ENCODE results near the gene ASTN2.

The ASTN2 gene

DNA sequence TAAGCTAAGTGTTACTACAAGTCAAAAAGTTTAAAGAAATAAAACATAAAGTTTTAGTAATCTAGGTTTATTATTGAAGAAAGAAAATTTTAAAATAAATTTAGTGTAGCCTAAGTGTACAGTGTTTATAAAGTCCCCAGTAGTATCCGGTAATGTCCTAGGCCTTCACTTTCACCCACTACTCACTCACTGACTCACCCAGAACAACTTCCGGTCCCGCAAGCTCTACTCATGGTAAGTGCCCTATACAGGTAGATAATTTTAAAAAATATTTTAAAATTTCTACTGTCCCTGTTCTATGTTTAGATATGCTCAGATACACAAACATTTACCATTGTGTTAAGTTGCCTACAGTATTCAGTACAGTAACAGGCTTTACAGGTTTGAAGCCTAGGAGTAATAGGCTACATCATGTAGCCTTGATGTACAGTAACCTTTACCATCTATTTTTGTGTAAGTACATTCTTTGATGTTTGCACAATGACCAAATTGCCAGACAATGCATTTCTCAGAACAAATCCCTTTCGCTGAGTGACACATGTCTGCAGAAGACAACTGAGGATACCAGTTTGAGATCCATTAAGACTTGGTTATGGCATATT, 474.1 kb downstream of the ASTN2 start:
- no peaks in the 10 kb centered on the region for H3K4me1 ChIP-seq (ENCODE audit: insufficient read depth, insufficient read length)
- DNase-seq (ENCODE audit: low read depth, low spot score) = no peak
- no peak overlapping the region for H3K9ac ChIP-seq (ENCODE audit: insufficient read length, low read depth)
- no peak overlapping the region for H3K4me3 ChIP-seq (ENCODE audit: insufficient read length, low read depth)
- no peak for TF ChIP-seq SUZ12 (IDR thresholded peaks at IDR 0.05; ENCODE audit: extremely low read depth, insufficient read depth, insufficient read length)
- TF ChIP-seq ZNF274 (IDR thresholded peaks at IDR 0.05; ENCODE audit: low read depth, low read length) = no peak
- no peak for TF ChIP-seq YY1 (IDR thresholded peaks at IDR 0.05; ENCODE audit: insufficient read depth, insufficient read length)
- no peaks in the 10 kb centered on the region for H3K9me3 ChIP-seq (ENCODE audit: insufficient read depth, low read length)
- H3K27me3 ChIP-seq (ENCODE audit: insufficient read depth, insufficient read length) = no peaks in the 10 kb centered on the region
- no peaks in the 10 kb centered on the region for H3K36me3 ChIP-seq (ENCODE audit: insufficient read depth, insufficient read length, low read length)

DNA sequence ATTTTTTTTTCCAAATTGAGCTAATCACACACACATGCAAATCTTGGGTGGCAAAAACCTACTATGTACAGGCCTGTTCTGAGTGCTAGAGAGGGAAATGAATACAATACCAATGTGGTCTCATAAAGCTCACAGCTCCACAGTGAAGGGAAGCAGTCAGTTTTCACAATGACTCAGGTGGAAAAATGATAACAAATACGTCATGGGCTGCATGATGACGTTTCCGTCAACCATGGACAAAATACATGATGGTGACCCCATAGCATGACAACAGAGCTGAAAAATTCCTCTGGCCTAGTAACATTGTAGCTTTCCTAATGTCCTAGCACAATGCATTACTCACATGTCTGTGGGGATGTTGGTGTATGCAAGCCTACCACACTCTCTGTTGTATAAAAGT, 475.2 kb downstream of the ASTN2 start:
- Histone ChIP-seq H3K27me3 (ENCODE audit: insufficient read depth, insufficient read length) (no peaks in the 10 kb centered on the region), H3K4me1 (ENCODE audit: insufficient read depth, insufficient read length) (no peaks in the 10 kb centered on the region), H3K4me3 (ENCODE audit: insufficient read length, low read depth) (no peak overlapping the region), H3K9ac (ENCODE audit: insufficient read length, low read depth) (no peak overlapping the region), H3K9me3 (ENCODE audit: insufficient read depth, low read length) (no peaks in the 10 kb centered on the region), H3K36me3 (ENCODE audit: insufficient read depth, insufficient read length, low read length) (no peaks in the 10 kb centered on the region)
- no peak for TF ChIP-seq YY1 (IDR thresholded peaks at IDR 0.05; ENCODE audit: insufficient read depth, insufficient read length)
- DNase-seq (ENCODE audit: low read depth, low spot score) = no peak

DNA sequence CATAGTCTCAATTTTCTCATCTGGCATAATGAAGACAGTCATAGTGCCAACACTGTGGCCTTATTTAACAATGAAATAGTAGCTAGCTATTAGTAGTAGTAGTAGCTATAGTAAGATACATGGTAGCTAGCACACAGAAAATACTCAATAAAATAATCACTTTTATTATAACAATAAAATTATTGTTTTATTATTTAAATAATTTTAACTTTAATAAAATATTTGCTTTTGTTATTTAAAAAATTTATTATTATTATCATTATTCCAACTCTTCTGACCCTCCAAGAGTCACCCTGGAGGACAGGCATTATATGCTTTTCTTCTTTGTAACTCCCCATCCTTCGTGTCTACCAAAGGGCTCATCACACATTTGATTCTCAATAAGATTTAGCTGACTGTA, 475.7 kb downstream of the ASTN2 start:
- TF ChIP-seq YY1 (IDR thresholded peaks at IDR 0.05; ENCODE audit: insufficient read depth, insufficient read length) (no peak), ZNF274 (IDR thresholded peaks at IDR 0.05; ENCODE audit: low read depth, low read length) (no peak), SUZ12 (IDR thresholded peaks at IDR 0.05; ENCODE audit: extremely low read depth, insufficient read depth, insufficient read length) (no peak)
- Histone ChIP-seq H3K27me3 (ENCODE audit: insufficient read depth, insufficient read length) (no peaks in the 10 kb centered on the region), H3K9me3 (ENCODE audit: insufficient read depth, low read length) (no peaks in the 10 kb centered on the region), H3K9ac (ENCODE audit: insufficient read length, low read depth) (no peak overlapping the region), H3K36me3 (ENCODE audit: insufficient read depth, insufficient read length, low read length) (no peaks in the 10 kb centered on the region), H3K4me3 (ENCODE audit: insufficient read length, low read depth) (no peak overlapping the region), H3K4me1 (ENCODE audit: insufficient read depth, insufficient read length) (no peaks in the 10 kb centered on the region)
- DNase-seq (ENCODE audit: low read depth, low spot score) = no peak

DNA sequence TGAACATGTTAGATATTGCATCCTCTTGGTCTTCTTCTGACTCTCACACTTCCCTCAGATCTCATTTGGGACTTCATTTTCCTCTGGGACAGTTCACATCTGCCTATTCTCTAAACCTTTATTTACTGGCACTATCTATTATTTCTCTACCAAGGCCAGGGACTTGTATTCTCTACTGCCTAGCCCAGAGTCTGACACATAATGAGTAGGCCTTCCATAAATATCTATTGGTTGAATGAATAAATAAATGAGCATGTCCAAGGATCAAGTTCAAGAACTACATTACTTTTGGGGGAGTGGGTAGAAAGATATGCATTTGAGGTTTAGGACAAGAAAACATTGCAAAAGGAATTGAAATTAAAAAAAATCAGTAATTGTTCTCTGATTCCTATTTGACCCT, 477.5 kb downstream of the ASTN2 start:
- DNase-seq (ENCODE audit: low read depth, low spot score) = no peak
- Histone ChIP-seq H3K36me3 (ENCODE audit: insufficient read depth, insufficient read length, low read length) (no peaks in the 10 kb centered on the region), H3K4me3 (ENCODE audit: insufficient read length, low read depth) (no peak overlapping the region), H3K9ac (ENCODE audit: insufficient read length, low read depth) (no peak overlapping the region), H3K4me1 (ENCODE audit: insufficient read depth, insufficient read length) (no peaks in the 10 kb centered on the region), H3K9me3 (ENCODE audit: insufficient read depth, low read length) (no peaks in the 10 kb centered on the region), H3K27me3 (ENCODE audit: insufficient read depth, insufficient read length) (no peaks in the 10 kb centered on the region)
- TF ChIP-seq YY1 (IDR thresholded peaks at IDR 0.05; ENCODE audit: insufficient read depth, insufficient read length) = no peak
- no peak for TF ChIP-seq SUZ12 (IDR thresholded peaks at IDR 0.05; ENCODE audit: extremely low read depth, insufficient read depth, insufficient read length)
- TF ChIP-seq ZNF274 (IDR thresholded peaks at IDR 0.05; ENCODE audit: low read depth, low read length) = no peak

DNA sequence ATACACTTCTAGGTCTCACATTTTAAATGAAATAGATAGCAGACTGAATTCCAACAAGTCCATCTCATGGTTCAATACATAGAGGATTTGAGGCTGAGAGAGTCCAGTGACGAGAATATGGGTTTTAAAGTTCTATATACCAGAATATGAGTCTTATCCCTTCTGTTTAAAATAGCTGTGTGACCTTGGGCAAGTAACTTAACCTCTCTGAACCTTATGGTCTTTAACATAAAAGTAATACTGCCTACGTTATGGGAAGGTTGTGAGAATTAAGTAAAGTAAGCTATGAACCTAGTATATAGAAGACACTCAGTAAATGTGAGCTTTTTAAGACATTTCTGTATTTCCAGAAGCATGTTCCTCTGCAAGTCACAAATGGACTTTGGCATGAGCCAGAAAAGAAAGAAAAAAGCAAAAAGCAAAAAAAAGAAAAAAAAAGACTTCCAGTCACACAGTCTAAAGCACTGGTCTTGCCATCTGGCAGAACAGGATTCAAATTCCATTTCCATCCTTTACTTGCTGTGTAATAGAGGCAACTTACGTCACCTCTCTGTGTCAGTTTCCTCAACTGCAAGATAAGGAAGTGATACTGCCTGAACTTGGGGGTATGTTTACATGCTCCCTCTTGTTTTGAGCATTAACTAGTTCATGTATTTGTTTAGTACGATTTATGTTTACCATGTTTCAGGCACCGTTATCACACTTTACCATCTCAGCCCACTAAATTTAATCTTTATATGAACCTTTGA, 479.5 kb downstream of the ASTN2 start:
- H3K4me3 ChIP-seq (ENCODE audit: insufficient read length, low read depth) = no peak overlapping the region
- DNase-seq (ENCODE audit: low read depth, low spot score) = no peak
- H3K27me3 ChIP-seq (ENCODE audit: insufficient read depth, insufficient read length) = no peaks in the 10 kb centered on the region
- no peaks in the 10 kb centered on the region for H3K36me3 ChIP-seq (ENCODE audit: insufficient read depth, insufficient read length, low read length)
- TF ChIP-seq ZNF274 (IDR thresholded peaks at IDR 0.05; ENCODE audit: low read depth, low read length) = no peak
- no peak for TF ChIP-seq SUZ12 (IDR thresholded peaks at IDR 0.05; ENCODE audit: extremely low read depth, insufficient read depth, insufficient read length)
- no peak for TF ChIP-seq YY1 (IDR thresholded peaks at IDR 0.05; ENCODE audit: insufficient read depth, insufficient read length)
- peaks cover 2% of the 10 kb centered on the region for H3K4me1 ChIP-seq (ENCODE audit: insufficient read depth, insufficient read length)
- H3K9me3 ChIP-seq (ENCODE audit: insufficient read depth, low read length) = no peaks in the 10 kb centered on the region
- H3K9ac ChIP-seq (ENCODE audit: insufficient read length, low read depth) = no peak overlapping the region

DNA sequence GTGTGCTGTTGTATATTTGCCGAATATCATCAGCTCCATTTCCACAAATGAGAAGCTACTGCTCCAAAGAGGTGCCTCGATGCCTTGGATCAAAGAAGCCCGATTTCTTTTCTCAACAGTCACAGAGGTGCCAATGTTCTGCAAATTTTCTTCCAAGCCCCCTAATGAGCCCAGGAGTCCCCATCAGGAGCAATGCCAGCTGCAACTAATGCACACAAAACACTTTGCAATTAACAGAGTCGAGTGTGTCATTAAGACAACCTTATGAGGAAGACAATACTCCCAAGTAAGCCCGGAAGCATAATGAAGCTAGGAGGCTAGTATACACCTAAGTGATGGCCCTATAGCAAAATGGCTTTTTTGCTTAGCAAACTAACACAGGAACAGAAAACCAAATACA, 480.7 kb downstream of the ASTN2 start:
- no peaks in the 10 kb centered on the region for H3K27me3 ChIP-seq (ENCODE audit: insufficient read depth, insufficient read length)
- H3K4me3 ChIP-seq (ENCODE audit: insufficient read length, low read depth) = no peak overlapping the region
- H3K4me1 ChIP-seq (ENCODE audit: insufficient read depth, insufficient read length) = peaks cover 5% of the 10 kb centered on the region
- no peak for DNase-seq (ENCODE audit: low read depth, low spot score)
- H3K9ac ChIP-seq (ENCODE audit: insufficient read length, low read depth) = no peak overlapping the region
- TF ChIP-seq SUZ12 (IDR thresholded peaks at IDR 0.05; ENCODE audit: extremely low read depth, insufficient read depth, insufficient read length) (no peak), YY1 (IDR thresholded peaks at IDR 0.05; ENCODE audit: insufficient read depth, insufficient read length) (no peak), ZNF274 (IDR thresholded peaks at IDR 0.05; ENCODE audit: low read depth, low read length) (no peak)
- no peaks in the 10 kb centered on the region for H3K36me3 ChIP-seq (ENCODE audit: insufficient read depth, insufficient read length, low read length)
- no peaks in the 10 kb centered on the region for H3K9me3 ChIP-seq (ENCODE audit: insufficient read depth, low read length)

DNA sequence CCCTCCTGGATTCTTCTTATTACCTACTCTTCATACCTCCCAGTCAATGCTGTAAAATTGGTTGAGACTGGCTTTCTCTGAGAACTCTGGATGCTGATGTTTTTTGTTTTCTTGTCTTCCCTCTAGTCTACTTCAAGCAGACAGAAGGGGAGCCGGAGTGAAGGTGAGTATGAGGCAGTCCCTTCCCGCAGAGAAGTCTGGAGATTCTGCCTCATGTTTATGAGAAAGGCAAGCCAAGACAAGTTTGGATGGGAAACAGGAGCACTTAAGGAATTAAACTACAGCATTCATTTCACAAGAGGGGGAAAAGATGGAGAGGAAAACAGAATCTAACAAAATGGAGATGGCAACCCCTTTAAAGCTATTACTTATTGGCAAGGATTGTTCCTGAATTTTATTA, 481.6 kb downstream of the ASTN2 start:
- no peak for DNase-seq (ENCODE audit: low read depth, low spot score)
- no peaks in the 10 kb centered on the region for H3K27me3 ChIP-seq (ENCODE audit: insufficient read depth, insufficient read length)
- H3K9ac ChIP-seq (ENCODE audit: insufficient read length, low read depth) = no peak overlapping the region
- H3K36me3 ChIP-seq (ENCODE audit: insufficient read depth, insufficient read length, low read length) = no peaks in the 10 kb centered on the region
- no peak overlapping the region for H3K4me3 ChIP-seq (ENCODE audit: insufficient read length, low read depth)
- TF ChIP-seq SUZ12 (IDR thresholded peaks at IDR 0.05; ENCODE audit: extremely low read depth, insufficient read depth, insufficient read length) = no peak
- no peak for TF ChIP-seq ZNF274 (IDR thresholded peaks at IDR 0.05; ENCODE audit: low read depth, low read length)
- no peak for TF ChIP-seq YY1 (IDR thresholded peaks at IDR 0.05; ENCODE audit: insufficient read depth, insufficient read length)
- H3K9me3 ChIP-seq (ENCODE audit: insufficient read depth, low read length) = no peaks in the 10 kb centered on the region
- H3K4me1 ChIP-seq (ENCODE audit: insufficient read depth, insufficient read length) = peaks cover 5% of the 10 kb centered on the region

Data from NT2/D1 (cell line).